Stimulated activated CD4-positive, alpha-beta T cell treated with anti-CD3 and anti-CD28 coated beads, Interleukin-4, amount 100 ng/mL, for 48 hours (primary cell): Measurements from ENCODE around the gene RIMKLA.

Source experiments
- DNase-seq, 2 donors: peaks; one replicate each; pipeline ENCODE4 v3.0.0-alpha.2; 2020; ENCODE audit warnings: low read depth in 2 of 2

Gene RIMKLA

GRCh38 chr1:42372796-42373195, 7.8 kb upstream of the RIMKLA start:
- DNase-seq: no peak

DNA sequence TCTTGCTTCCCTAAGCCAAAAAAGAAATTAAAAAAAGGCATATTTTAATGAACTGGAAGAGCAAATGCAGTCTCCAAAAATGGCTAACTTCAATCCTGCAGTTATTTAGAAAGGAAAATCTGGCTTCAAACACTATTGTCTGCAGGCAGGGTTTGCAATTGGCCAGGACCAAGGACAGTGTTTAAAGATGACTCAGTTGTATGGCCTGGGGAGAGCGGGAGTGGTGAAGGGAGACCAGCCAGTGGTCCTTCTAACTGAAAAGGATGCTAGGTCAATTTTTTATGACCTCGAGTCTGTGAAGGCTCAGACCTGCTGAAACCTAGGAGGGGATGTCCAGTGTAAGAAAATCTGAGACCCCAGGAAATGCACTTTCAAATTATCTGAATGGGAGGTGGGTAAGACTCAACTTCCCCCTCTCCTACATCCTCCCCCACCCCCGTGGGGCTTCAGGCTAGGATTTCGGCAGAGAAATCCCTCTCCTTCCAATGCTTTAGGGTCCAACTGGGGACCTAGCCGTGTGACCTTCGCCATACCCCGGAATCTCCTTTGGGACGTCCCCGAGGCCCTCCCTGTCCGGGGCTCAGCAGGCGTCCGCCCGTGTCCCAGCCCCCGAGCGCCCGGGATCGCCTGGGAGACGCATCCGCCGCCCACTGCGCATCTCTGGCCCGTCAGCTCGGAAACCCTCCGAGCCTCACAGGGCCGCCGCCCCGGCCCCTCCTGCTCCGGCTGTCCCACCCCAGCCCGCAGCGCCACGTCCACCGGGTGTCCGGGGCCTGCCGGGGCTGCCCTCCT, 602 bp upstream of the RIMKLA start:
- no peak for DNase-seq

GRCh38 chr1:42381280-42381673, 685 bp downstream of the RIMKLA start:
- DNase-seq: no peak

- DNase-seq: no peak
Measured at GRCh38 chr1:42385283-42385682, 4.7 kb downstream of the RIMKLA start.

GRCh38 chr1:42386051-42386450, 5.5 kb downstream of the RIMKLA start:
- no peak for DNase-seq

DNA sequence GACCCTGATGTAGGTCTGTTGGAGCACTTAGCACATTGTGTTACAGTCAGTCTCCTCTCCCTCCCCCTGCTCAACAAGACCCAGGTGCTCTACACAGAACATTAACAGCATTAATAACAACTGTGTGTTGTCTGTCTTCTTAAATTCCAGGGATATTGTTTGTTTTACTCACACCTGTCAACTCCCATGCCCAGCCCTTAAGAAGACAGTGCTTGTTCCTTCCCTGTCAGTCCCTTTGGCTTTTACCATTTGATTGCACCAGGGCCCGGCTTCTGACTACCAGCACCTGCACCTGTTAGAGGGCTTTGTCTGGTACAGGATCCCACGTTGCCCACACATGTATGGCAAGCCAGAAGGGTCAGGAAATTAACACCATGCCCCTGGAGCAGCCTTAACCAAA, 11.7 kb downstream of the RIMKLA start:
- no peak for DNase-seq

DNA sequence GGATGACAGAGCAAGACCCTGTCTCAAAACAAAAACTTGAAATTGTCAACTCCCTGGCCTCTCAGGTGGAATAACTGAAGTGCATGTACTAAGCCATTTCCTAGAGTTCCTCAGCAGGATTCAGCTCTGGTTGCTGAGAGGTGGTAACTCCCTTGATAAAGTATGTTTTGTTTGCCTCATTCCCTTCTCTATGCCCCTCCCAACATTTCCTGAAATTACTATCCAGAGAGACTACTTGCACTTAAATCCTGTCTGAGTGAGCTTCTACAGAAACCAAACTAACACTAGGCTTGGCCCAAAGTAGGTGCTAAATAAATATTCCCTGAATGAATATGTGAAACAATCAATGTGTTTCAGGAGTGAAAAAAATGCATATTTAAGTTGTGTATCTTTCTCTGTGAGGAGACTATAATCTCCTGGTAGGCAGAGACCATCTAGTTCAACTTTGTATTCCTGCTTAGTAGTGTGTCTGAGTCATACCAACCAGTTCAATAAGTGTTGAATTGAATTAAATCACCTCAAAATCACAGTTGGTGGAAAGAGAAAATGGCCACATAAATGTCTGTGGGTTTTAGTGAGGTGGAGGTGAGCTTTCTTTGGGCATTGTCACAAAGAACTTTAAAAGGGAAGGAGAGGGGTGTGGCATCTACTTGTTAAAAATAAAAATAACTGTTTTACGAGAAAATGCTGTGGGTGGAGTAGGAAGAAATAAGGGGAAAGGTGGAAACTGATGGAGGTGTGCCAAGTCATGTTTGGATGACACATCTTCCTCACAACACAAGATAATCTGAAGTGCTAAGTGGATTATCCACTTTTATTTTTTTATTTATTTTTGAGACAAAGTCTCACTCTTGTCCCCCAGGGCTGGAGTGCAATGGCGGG, 12.6 kb downstream of the RIMKLA start:
- no peak for DNase-seq

GRCh38 chr1:42399315-42400100, 18.9 kb downstream of the RIMKLA start:
- no peak for DNase-seq

- no peak for DNase-seq
Measured at GRCh38 chr1:42403880-42404400, 23.3 kb downstream of the RIMKLA start.

- DNase-seq: no peak
Measured at GRCh38 chr1:42414551-42415496, 34.2 kb downstream of the RIMKLA start.

GRCh38 chr1:42417166-42417565, 36.6 kb downstream of the RIMKLA start:
- no peak for DNase-seq

- no peak for DNase-seq
Measured at GRCh38 chr1:42418516-42418915, 37.9 kb downstream of the RIMKLA start.

DNA sequence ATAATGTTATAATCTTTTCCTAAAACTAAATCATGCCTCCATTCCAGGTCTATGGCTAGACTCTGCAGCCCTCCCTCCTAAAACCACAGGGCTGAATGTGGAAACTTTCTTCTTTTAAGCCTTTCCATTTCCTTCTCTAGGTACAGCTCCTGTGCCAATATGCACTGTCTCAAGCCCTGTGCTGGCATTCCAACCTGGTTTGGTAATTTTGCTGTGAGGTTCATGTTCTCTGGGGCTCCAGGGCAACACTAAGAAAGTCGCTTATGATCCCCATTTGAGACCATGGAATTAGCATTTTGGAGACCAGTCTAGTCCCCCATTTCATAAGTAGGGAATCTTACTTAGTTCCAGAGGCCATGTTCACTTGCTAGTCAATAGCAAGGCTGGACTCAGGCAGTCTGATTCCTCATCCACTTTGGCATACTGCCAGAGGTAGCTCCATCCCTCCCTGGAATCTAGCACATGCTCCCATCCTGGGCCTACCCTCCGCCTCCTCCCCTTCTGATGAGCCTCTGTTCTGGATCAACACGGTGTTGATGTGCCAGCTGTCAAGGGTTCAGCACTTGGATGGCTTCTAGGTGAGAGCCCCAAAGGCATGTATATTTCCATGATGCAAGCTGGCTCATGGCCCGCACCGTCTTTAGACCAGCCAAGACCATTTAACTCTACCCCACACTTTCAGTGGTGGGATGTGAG, 38.7 kb downstream of the RIMKLA start:
- no peak for DNase-seq

DNA sequence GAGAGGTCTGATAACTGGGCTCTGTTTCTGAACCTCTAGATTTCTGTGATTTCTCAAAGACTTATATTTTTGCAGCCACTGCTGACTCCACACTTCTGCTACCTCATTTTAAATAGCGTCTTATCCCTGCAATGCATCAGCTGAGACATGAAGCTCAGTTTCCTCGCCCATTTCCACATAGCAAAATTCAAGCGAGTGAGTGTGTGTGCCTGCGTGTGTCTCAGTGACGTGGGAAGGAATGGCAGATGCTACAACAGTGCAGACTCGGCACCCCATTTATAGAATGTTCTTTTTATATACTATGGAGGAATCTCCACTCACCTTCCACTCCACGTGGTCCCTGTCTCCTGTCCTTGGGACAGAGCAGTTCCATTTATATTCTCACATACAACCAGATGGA, 39.5 kb downstream of the RIMKLA start:
- DNase-seq: no peak

GRCh38 chr1:42420911-42421585, 40.5 kb downstream of the RIMKLA start:
- DNase-seq: no peak

DNA sequence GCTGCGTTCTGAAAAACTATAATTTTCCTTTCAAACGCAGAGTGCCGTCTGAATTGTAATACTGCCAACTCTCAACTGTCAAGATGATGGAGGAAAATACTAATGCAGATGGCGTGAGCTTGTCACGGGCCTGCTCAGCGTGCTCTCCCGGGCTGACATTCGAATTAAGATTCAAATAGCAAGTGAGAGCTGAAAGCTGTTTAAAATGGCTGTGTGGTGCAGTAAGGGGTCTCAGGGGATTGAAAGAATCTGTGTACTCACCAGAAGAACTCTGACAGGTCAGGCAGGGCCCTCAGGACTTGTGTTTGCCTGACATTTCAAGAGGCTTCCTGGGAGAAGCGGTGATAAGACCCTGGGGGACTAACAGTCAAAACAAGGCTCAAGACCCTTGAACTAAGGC, 42.1 kb downstream of the RIMKLA start:
- no peak for DNase-seq

DNA sequence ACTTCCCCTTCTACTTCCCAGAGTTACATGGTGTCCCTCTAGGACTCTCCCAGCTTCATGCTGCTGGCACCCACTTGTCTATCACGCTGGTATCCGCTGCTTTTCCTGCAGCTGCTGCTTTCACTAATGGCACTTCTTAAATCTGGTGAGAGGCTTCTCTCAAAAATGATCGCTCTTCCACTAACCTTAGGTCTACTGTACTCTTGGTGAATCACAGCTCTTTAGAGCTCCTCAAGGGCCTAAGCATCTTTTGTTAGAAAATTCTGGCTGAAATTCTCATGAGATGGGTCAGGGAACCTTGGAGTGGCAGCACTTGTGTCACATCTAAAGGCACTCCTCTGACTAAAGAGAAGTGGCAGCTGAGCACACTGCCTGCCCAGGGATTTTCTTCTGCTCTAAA, 43.1 kb downstream of the RIMKLA start:
- DNase-seq: no peak

GRCh38 chr1:42424201-42424600, 43.6 kb downstream of the RIMKLA start:
- no peak for DNase-seq

DNA sequence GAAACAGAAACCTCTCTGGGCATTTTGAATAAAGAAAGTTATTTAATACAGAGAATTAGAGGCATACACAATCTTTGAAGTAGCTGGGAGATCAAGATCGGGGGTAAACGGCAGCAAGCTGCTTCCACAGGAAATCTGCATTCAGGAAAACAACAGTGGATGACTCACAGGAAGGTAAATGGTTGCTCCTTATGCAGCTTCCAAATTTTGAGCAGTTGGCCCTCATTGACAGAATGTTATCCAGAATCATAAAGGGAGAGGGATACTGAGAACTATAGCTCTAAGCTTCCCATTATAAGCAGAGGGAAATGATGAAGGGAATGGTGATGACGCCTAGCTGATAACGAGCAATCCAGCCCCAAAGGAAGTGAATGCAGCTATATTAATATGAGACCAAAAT, 46.6 kb downstream of the RIMKLA start:
- DNase-seq: no peak

DNA sequence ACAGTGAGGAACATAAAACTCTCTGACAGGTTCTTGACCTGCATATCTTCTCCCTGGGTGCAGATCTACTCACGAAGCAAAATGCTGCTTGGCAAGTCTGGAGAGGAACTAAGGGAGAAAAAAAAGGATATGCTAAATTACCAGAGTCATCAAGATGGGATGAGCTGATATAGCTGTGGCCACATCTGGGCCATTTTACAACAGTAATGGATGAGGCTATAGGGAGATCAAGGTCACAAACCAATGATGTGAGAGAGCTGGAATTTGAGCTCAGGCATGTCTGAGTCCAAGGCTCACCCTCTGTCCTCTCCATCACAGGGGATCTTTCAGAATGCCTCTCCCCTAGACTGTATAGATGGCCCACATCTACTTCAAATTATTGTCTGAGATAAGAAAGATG, 49.0 kb downstream of the RIMKLA start:
- no peak for DNase-seq
